CD14-positive monocyte (primary cell): ENCODE results near the gene GABRD. TPM values are rescaled to one million over a fixed set of nuclear protein-coding genes. Genes with fewer than 3 reads are reported as not detected.

ENCODE experiments used
- DNase-seq, 3 donors: peaks; one replicate each; pipeline ENCODE4 v3.0.0-alpha.2; 2011 to 2022
- H2AFZ ChIP-seq: 2 replicates; pipeline ENCODE4 v1.6.0; 2012; ENCODE audit warnings: mild to moderate bottlenecking, low read depth, low read length, inconsistent platforms; ENCODE audit not compliant: insufficient read depth, poor library complexity, severe bottlenecking
- H3K27ac ChIP-seq, 2 donors: 1 replicate in 1 of 2; 2 replicates in 1 of 2; pipeline ENCODE4 v1.5.1; 2012 to 2013; ENCODE audit warnings: low read length in 2 of 2, control low read depth in 1 of 2, inconsistent platforms in 1 of 2, low read depth in 1 of 2, mild to moderate bottlenecking in 1 of 2
- H3K27me3 ChIP-seq, 2 donors: one replicate each; pipeline versions ENCODE4 v1.6.0 to v1.6.1; 2011 to 2013; ENCODE audit warnings: low read length in 2 of 2; ENCODE audit not compliant: control insufficient read depth in 2 of 2, insufficient read depth in 2 of 2
- H3K36me3 ChIP-seq, 2 donors: replicated peaks in 1 of 2; 1 replicate in 1 of 2; 2 replicates in 1 of 2; pipeline versions ENCODE4 v1.5.1 to v1.6.1; 2012 to 2013; ENCODE audit warnings: low read length in 2 of 2, control low read depth in 1 of 2, inconsistent platforms in 1 of 2, mild to moderate bottlenecking in 1 of 2; ENCODE audit not compliant: insufficient read depth in 2 of 2, control insufficient read depth in 1 of 2
- H3K4me1 ChIP-seq, 2 donors: 1 replicate in 1 of 2; 2 replicates in 1 of 2; pipeline versions ENCODE4 v1.5.1 to v1.6.1; 2012 to 2013; ENCODE audit warnings: low read length in 2 of 2, control low read depth in 1 of 2, inconsistent platforms in 1 of 2, mild to moderate bottlenecking in 1 of 2, moderate library complexity in 1 of 2; ENCODE audit not compliant: insufficient read depth in 2 of 2, control insufficient read depth in 1 of 2
- H3K4me2 ChIP-seq: replicated peaks from 2 replicates; pipeline ENCODE3; 2012; ENCODE audit warnings: low read length, moderate library complexity, mild to moderate bottlenecking; ENCODE audit not compliant: poor library complexity, severe bottlenecking; ENCODE audit errors: extremely low read depth
- H3K4me3 ChIP-seq, 3 experiments: fragments of 200-600 bp in 1 of 3; sonication (generic) in 1 of 3; replicated peaks in 1 of 3; 1 replicate in 2 of 3; 2 replicates in 1 of 3; pipeline ENCODE4 v1.5.1; 2011 to 2013; ENCODE audit warnings: low read length in 3 of 3, mild to moderate bottlenecking in 3 of 3, control low read depth in 2 of 3, low read depth in 2 of 3, inconsistent platforms in 1 of 3, moderate library complexity in 1 of 3
- H3K79me2 ChIP-seq: 2 replicates; pipeline ENCODE4 v1.6.0; 2012; ENCODE audit warnings: mild to moderate bottlenecking, control low read depth, inconsistent platforms, low read length, moderate library complexity; ENCODE audit not compliant: insufficient read depth
- H3K9ac ChIP-seq: 2 replicates; pipeline ENCODE4 v1.6.0; 2017; ENCODE audit warnings: low read length, mild to moderate bottlenecking; ENCODE audit not compliant: insufficient read depth, poor library complexity, severe bottlenecking
- H3K9me3 ChIP-seq, 2 donors: replicated peaks in 1 of 2; 1 replicate in 1 of 2; 2 replicates in 1 of 2; pipeline versions ENCODE4 v1.5.1 to v1.6.1; 2012 to 2013; ENCODE audit warnings: low read length in 2 of 2, control low read depth in 1 of 2; ENCODE audit not compliant: control insufficient read depth in 1 of 2, insufficient read depth in 1 of 2
- H4K20me1 ChIP-seq: 2 replicates; pipeline ENCODE4 v1.6.0; 2012; ENCODE audit warnings: mild to moderate bottlenecking, low read length, control low read depth, moderate library complexity; ENCODE audit not compliant: insufficient read depth
- H3K27ac Mint-ChIP-seq, 7 donors: one replicate each; pipeline ENCODE4 v1.8.0; 2020; ENCODE audit warnings: mild to moderate bottlenecking in 7 of 7, mixed read lengths in 7 of 7, moderate library complexity in 6 of 7, inconsistent platforms in 2 of 7
- H3K27me3 Mint-ChIP-seq, 3 donors: one replicate each; pipeline ENCODE4 v1.8.0; 2021 to 2022; ENCODE audit warnings: low read depth in 3 of 3, mild to moderate bottlenecking in 3 of 3, mixed read lengths in 3 of 3, moderate library complexity in 3 of 3, inconsistent platforms in 1 of 3
- H3K36me3 Mint-ChIP-seq, 2 donors: one replicate each; pipeline ENCODE4 v1.8.0; 2020; ENCODE audit warnings: mixed read lengths in 2 of 2, inconsistent platforms in 1 of 2, mild to moderate bottlenecking in 1 of 2
- H3K4me1 Mint-ChIP-seq: one replicate; pipeline ENCODE4 v1.8.0; 2020; ENCODE audit warnings: mild to moderate bottlenecking, mixed read lengths
- H3K4me3 Mint-ChIP-seq, 2 donors: one replicate each; pipeline ENCODE4 v1.8.0; 2020; ENCODE audit warnings: mild to moderate bottlenecking in 2 of 2, mixed read lengths in 2 of 2, moderate library complexity in 1 of 2
- H3K9me3 Mint-ChIP-seq, 7 donors: one replicate each; pipeline ENCODE4 v1.8.0; 2020 to 2022; ENCODE audit warnings: mixed read lengths in 7 of 7, mild to moderate bottlenecking in 6 of 7, moderate library complexity in 6 of 7, inconsistent platforms in 2 of 7
- WGBS: methylation state at CpG from one replicate; pipeline ENCODE4 v1.1.5; 2013; ENCODE audit warnings: missing lambda C conversion rate; ENCODE audit not compliant: insufficient coverage; 5-methylcytosine and 5-hydroxymethylcytosine counted together
- intact Hi-C, 2 donors: fragments of 100-400 bp; cut with micrococcal nuclease; formaldehyde crosslinking; loops; one replicate each; pipeline versions ENCODE4 v1.15.0 to v1.15.1; 2023
- polyA plus RNA-seq, 3 donors: library from polyadenylated mRNA; depleted of rRNA in 1 of 3; unstranded in 2 of 3; stranded (reverse) in 1 of 3; fragments of 300-500 nt in 2 of 3; fragments of >200 nt in 1 of 3; fragmentation: Illumina TruSeq in 2 of 3; gene quantifications; 1 replicate in 2 of 3; 2 replicates in 1 of 3; pipeline ENCODE4 v1.2.3, GENCODE V29; 2012 to 2021
- TF ChIP-seq, protein P1 (sequence below): fragments of 200-600 bp; IDR thresholded peaks from one replicate; pipeline ENCODE4 v1.8.0; 2022; ENCODE audit warnings: antibody characterized with exemption, mild to moderate bottlenecking

GABRD gene
- polyA plus RNA-seq, 3 donors = not detected

DNA sequence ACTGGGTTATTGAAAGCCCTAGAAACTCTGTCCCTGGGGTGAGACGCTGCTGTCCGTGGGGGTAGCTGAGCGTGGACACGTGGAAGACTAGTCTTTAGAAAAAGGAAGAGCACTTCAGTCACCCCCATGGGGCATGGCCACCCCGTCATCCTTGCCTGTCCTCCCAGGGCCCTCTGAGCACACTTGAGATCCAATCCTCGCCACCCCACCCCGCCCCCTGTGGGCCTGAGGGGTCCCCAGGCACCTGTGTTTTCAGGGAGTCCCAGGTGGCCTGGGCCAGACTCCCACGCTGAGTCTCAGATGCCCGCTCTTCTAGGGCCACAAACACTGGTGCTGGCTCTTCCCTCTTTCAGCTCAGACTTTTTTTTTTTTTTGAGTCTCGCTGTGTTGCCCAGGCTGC is 33.6 kb downstream of the GABRD start:
- TF ChIP-seq, protein P1, sequence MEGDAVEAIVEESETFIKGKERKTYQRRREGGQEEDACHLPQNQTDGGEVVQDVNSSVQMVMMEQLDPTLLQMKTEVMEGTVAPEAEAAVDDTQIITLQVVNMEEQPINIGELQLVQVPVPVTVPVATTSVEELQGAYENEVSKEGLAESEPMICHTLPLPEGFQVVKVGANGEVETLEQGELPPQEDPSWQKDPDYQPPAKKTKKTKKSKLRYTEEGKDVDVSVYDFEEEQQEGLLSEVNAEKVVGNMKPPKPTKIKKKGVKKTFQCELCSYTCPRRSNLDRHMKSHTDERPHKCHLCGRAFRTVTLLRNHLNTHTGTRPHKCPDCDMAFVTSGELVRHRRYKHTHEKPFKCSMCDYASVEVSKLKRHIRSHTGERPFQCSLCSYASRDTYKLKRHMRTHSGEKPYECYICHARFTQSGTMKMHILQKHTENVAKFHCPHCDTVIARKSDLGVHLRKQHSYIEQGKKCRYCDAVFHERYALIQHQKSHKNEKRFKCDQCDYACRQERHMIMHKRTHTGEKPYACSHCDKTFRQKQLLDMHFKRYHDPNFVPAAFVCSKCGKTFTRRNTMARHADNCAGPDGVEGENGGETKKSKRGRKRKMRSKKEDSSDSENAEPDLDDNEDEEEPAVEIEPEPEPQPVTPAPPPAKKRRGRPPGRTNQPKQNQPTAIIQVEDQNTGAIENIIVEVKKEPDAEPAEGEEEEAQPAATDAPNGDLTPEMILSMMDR = no peak
- H3K4me1 ChIP-seq = peaks cover 4 to 10% of the 10 kb centered on the region in 2 donors
- no peaks in the 10 kb centered on the region for H4K20me1 ChIP-seq
- peaks cover 39 to 54% (median 46%) of the 10 kb centered on the region in 3 donors for H3K27me3 Mint-ChIP-seq
- no peaks in the 10 kb centered on the region for H3K9me3 ChIP-seq
- H3K4me2 ChIP-seq = no peak overlapping the region
- H3K4me3 Mint-ChIP-seq = no peak overlapping the region
- peaks cover 9 to 36% of the 10 kb centered on the region in 2 donors for H3K27me3 ChIP-seq
- no peak for DNase-seq
- H3K27ac ChIP-seq = no peak overlapping the region
- intact Hi-C loops = no loop called here
- H3K4me3 ChIP-seq = no peak overlapping the region
- peaks cover 0 to 11% (median 6%) of the 10 kb centered on the region in 7 donors for H3K9me3 Mint-ChIP-seq
- H3K79me2 ChIP-seq = no peaks in the 10 kb centered on the region
- peaks cover 9% of the 10 kb centered on the region for H3K4me1 Mint-ChIP-seq
- H3K36me3 Mint-ChIP-seq = peaks cover 0 to 2% of the 10 kb centered on the region in 2 donors
- H3K9ac ChIP-seq = no peak overlapping the region
- H2AFZ ChIP-seq = no peak overlapping the region
- peak overlapping the region in 1 of 7 donors; percentile 62 for H3K27ac Mint-ChIP-seq
- WGBS = 96% methylated on average over 10 of the region's 10 CpGs
- H3K36me3 ChIP-seq = no peaks in the 10 kb centered on the region

DNA sequence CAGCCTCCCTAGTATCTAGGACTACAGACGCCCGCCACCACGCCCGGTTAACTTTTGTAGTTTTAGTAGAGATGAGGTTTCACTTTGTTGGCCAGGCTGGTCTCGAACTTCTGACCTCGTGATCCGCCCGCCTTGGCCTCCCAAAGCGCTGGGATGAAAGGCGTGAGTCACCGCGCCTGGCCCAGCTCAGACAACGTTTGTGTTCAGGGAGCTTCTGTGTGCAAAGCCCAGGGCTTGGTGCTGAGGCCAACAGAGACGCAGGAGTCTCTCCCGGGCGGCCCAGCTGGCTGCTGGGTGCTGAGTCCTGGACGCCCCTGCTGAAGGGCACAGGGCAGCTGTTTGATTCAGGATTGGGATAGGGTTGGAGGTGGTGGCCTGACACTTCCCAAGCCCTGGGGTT is 34.1 kb downstream of the GABRD start:
- Histone ChIP-seq H3K79me2 (no peaks in the 10 kb centered on the region), H2AFZ (no peak overlapping the region), H3K4me3 (no peak overlapping the region), H3K4me2 (no peak overlapping the region), H3K27ac (no peak overlapping the region), H3K36me3 (no peaks in the 10 kb centered on the region), H4K20me1 (no peaks in the 10 kb centered on the region), H3K9me3 (no peaks in the 10 kb centered on the region), H3K9ac (no peak overlapping the region), H3K4me1 (peaks cover 4 to 10% of the 10 kb centered on the region in 2 donors), H3K27me3 (peaks cover 8 to 32% of the 10 kb centered on the region in 2 donors)
- intact Hi-C loops = no loop called here
- H3K4me1 Mint-ChIP-seq = peaks cover 9% of the 10 kb centered on the region
- 94% methylated on average over 14 of the region's 17 CpGs for WGBS
- H3K9me3 Mint-ChIP-seq = peaks cover 0 to 9% (median 6%) of the 10 kb centered on the region in 7 donors
- no peak overlapping the region for H3K4me3 Mint-ChIP-seq
- peaks cover 0 to 2% of the 10 kb centered on the region in 2 donors for H3K36me3 Mint-ChIP-seq
- no peak overlapping the region for H3K27ac Mint-ChIP-seq
- TF ChIP-seq, protein P1 = no peak
- DNase-seq = no peak
- peaks cover 37 to 50% (median 41%) of the 10 kb centered on the region in 3 donors for H3K27me3 Mint-ChIP-seq
